HK-2 (cell line): ENCODE data around the gene IL1R2.

ENCODE experiments used
- DNase-seq: peaks from one replicate; pipeline ENCODE4 v3.0.0-alpha.2; 2018; ENCODE audit not compliant: unreplicated experiment

IL1R2 gene

DNA sequence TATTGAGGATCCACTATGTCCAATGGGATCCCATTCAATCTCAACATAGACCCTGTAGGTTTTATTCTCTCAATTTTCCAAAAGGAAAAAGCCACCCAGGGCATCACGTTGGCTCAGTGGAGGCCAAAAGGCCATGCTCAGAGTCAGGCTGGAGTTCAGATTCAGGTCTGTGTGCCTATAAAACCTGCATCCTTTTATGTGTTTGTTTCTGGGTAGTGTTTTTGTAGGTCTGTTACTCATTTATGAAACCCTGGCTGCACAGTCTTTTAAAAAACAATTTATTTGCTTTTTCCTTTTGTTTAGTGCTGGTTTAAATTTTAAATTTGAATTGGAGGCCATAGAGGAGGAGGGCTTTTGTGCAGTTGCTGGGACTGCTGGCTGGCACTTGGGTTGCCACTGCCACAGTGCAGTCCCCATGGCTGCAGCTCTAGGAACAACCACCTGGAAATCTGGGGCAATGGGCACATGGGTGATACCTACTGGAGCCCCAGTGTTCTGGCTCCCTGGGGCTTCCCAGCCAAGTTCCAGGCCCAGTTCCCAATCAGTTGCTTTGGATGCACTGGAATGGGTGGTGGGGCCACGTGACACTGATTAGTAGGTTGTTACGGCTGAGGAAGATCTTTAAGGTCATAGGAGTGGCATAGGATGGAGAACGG lies 31.3 kb downstream of the IL1R2 start:
- no peak for DNase-seq

DNA sequence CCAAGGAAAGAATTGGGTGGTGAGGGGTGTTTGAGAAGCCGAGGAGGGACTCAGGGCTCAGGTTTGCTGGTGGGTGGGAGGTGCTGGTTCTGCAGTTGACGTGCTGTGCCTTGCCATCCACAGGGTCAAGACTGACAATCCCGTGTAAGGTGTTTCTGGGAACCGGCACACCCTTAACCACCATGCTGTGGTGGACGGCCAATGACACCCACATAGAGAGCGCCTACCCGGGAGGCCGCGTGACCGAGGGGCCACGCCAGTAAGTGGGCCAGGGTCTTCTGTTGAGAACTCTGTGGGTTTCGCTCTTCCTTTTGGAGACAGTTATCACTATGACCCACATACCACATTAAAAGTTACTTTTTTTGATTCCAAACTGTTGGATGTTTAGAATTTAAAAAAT lies 32.6 kb downstream of the IL1R2 start:
- DNase-seq = no peak

DNA sequence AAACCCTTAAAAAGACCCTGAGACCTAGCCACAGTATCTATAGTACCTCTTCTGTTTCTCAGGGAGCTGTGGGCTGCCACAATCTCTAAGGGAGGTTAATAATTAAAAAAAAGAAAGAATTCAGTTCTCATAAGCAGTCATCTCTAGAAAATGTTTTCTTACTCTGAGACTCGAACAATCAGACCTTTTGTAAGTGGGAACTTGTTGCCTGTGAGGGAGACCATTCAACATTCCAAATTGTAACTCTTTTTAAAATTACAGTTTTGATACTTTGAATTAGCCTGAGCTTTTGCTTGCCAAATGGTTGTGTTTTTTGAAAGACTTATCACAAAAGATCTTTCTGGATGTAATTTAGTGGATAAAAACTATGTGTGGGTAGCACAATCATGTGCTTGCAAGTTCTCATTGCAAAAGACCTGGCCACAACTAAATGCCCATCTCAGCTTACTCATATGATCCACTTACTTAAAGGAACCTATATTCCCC lies 33.3 kb downstream of the IL1R2 start:
- no peak for DNase-seq

DNA sequence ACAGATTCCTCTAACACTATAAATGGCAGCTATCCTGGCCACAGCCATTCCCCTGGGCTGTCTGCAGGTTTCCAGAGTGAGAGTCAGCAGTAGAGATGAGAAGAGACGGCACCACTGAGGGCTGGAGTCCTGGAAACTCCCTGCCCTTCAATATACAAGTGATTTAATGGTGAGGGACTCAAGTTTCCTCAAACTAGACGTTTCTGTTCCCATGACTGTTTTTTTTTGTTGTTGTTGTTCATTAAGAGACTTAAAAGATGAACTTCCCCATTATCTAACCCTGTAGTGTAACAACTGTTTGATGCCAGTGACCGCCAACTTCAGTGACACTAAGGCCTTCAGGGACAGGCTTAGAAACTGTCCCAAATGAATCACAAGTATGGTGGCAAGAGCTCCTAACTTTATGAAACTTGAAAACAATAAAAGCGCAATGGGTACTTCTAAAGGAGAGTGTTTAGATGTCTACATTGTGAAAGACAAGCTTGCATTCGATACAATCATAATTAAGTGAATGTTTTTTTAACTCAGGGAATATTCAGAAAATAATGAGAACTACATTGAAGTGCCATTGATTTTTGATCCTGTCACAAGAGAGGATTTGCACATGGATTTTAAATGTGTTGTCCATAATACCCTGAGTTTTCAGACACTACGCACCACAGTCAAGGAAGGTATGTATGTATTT lies 34.0 kb downstream of the IL1R2 start:
- no peak for DNase-seq

DNA sequence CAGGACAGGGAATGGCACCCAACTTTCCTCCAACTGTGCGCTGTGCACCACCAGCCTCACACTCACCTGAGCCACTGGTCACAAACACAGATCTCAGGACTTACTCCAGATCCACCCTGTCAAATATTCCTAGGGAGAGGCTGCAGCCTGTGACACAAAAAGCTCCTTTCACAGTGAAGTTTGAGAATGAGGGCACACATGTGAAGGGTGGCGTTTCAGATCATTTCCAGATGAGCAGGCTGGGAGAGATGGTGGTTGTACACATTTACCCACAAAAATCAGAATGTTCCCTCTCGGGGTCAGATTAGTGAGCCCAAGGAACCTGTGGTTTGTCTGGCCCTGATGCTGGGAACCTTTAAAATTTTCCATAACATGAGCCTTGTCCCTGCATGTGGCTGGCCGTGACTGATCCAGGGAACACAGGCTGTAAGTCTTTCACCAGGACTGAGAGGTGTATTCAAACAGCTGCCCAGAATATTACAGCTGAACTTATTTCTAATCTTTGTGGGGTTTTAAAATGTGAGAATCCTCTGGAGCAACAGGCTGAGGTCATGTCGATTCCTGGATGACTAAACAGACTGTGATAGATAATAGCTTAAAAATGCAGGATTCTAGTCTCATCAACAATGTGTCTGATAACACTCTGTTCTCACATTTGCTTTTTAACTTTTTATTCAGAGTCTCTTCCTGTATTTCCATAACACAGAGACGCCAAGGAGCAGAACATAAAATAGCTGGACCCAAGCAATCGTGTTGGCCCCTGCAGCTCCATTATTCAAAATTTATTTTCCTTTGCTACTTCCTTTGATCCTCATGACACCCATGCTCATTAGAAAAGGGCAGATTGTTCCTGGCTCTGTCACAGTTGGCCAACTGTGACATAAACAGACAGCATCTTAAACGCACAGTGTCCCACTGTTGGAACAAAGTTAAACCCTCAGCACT lies 35.5 kb downstream of the IL1R2 start:
- DNase-seq = no peak

DNA sequence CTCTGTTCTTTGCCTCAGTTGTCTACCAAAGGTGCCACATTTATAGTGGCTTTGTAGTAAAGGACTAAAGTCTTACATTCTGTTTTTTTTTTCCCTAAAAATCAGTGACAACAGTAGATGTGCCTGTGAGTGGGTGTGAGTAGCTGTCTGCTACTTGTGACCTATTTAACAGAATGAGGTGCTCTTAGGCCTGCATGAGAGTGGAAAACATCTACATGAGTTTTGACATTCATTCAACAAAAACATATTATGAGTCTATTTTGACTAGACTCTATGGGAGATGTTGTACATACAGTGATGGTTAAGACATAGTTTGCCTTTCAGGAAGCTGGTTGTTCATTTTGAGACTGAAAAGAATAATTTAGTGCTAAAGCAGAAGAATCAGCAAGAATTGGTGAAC lies 36.7 kb downstream of the IL1R2 start:
- DNase-seq = no peak

DNA sequence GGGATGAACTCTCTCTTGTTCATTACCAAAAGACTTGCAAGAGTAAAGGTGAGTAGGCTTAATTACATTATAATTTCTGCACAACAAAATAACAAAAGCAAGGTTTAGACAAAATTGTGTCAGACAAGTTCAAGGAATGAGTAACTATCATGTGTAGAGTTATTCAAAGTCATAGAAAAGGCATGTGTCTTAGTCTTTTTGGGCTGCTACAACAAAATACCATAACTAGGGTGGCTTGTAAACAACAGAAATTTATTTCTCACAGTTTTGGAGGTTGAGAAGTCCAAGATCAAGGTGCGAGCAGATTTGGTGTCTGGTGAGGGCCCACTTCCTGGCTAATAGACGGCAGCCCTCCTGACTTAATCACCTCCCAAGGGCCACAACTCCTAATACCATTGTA lies 37.6 kb downstream of the IL1R2 start:
- no peak for DNase-seq

DNA sequence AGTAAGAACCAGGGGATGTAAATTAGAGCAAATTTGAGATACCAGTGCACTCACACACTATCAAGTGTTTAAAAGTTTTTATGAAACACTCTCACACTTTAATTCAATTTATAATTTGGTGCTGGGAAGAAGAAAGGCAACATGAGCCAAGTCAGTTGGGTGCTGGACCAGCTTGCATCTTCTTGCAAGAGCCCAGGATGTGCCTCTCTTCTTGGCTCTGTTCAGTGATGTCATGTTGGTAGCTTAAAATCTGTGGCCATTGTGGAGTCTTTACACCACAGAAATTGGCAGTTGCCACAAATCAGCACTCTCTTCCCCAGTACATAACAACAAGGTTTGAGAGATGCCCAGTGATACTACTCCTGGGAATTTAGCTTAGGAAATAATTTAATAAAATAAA lies 38.2 kb downstream of the IL1R2 start:
- DNase-seq = no peak

DNA sequence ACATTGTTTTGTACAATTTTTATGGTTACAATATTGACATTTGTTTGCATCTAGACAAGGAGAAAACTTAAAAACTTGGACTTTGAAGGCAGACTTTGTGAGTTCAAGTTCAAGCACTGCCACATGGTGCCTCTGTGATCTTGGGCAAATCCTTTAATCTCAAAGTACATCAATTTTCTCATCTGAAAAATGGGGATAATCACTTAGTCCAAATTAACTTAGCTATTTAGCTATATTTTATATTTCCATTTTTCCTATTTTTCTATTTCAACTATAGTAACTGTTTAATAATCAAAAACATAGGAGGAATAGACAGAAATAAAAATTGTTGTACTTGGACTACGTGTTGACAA lies 38.7 kb downstream of the IL1R2 start:
- no peak for DNase-seq

DNA sequence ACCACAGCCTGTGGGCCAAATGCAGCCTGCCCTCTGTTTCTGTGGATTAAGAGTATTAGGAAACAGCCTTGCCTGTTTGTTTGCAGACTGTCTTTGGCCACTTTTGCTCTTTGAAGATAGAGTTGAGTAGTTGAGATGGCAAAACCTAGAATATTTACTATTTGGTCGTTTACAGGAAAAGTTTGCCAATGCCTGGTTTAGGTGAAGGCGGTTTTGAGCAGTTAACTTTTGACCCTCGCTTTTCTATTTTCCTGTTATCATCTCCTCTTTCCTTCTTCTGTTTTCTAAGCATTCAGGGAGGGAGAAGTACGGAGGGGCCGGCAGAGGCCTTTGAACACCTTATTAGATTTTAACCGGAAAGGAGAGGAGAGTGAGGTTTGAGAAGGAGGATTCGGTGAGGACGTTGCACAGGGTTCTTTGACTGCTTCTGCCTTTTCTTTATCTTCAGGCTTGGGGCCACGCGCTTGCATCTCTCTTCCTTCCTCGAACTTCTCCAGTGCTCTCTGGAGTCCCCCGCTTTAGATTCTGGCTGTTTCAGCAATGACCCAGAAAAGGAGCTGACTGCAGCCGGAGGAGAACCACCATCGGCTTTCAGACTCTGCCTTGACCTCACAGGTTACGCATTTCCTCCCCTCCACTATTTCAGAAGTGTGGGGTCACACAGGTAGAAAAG lies 39.2 kb downstream of the IL1R2 start:
- DNase-seq = no peak

DNA sequence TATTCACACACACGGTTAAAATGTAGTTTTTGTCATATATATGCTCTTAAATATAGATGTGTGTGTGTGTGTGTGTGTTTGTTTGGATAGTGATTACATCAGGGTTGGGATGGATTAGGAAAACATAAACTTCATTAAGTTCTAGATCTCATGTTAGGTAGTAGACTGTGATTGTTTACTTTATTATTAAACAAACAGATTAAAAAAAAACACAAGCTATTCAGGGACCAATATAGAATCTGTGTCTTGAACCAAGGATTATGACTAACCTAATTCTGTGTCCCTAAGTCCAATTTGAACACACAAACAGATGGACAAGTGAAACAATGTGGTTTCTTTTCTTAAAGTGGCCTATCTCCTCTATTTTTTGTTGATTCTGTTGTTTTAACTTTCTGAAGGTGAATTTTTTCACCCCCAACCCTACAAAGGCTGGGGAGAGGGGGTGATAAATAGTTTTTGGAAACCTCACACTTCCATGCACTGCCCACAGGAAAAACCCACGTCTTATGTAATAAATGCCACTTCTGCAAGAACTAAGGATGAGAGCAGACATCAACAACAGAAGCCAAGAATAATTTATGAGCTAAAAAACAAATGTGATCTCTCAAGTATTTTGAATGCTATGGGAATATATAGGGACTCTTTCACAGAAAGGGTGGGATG lies 40.7 kb downstream of the IL1R2 start:
- DNase-seq = no peak

DNA sequence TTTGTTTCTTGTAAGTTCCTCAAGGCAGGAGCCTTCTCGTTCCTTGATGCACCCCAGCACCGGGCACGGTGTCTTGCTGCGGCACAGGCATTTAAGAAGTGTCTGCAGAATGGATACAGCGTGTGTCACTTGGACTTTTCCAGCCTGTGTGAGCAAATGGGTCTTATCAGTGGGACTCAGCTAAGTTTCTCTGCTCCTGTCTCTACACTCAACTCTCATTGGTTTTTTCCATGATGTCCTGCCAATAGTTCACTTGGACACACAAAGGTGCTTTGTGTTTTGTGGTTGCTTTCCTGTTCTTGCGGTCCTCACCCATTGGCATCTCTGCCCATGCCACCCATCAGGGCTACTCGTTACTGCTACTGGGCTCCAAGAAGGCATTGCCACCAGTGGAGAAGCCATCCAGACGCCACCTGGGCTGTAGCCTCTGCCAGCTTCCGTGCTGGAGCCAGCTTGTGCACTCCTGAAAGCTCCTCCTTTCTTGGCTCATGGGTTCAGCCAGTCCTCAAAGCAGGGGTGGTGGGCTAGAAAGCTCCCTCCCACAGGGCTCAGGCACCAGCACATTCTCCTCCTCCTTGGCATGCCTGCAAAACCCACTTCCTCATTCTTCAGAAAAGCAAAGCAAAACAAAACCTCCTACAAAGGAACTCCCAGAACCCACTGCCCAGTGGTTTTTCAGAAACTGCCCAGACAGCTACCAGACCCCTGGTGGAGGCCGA lies 41.4 kb downstream of the IL1R2 start:
- DNase-seq = peak; percentile 69

DNA sequence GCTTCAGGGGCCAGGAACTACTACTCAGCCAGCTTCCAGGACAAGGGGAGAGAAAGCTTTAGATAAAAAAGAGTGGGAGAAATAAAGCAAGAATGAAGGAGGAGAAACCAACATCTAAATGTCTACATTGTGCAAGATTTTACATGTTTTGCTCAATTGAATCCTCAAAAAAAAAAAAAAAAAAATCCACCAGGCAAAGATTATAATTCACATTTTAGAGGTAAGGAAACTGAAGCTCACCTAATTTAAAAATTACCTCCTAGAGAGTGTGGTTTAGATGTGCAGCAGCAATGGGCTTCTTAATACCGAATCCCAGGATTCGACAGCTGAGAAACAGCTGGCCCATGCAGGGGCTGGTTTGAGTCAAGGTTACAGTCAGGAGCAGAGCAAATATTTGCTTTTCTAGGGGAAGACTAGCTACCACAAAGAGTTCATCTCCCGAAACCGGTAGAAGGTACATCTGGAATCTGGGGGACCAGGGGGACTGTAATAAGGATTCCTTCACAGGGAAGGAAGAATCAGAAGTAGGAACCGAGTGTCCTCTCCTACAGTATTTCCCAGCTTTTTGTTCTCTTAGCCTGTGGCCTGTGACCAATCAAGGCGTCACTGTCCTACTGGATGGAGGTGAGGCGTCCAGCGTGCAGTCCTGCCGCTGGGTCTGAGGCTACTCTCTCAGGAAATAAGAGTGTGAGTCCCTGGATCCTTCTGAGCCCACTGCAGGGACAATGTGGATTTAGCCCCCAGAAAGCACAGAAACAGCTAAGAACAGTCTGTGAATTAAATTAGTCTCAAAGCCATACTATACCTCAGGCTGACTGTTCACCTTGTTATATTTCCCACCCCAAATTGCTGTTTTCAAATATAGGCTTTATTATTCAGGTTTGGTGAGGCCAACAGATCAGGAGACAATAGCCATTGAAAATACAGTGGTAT lies 42.3 kb downstream of the IL1R2 start:
- no peak for DNase-seq

DNA sequence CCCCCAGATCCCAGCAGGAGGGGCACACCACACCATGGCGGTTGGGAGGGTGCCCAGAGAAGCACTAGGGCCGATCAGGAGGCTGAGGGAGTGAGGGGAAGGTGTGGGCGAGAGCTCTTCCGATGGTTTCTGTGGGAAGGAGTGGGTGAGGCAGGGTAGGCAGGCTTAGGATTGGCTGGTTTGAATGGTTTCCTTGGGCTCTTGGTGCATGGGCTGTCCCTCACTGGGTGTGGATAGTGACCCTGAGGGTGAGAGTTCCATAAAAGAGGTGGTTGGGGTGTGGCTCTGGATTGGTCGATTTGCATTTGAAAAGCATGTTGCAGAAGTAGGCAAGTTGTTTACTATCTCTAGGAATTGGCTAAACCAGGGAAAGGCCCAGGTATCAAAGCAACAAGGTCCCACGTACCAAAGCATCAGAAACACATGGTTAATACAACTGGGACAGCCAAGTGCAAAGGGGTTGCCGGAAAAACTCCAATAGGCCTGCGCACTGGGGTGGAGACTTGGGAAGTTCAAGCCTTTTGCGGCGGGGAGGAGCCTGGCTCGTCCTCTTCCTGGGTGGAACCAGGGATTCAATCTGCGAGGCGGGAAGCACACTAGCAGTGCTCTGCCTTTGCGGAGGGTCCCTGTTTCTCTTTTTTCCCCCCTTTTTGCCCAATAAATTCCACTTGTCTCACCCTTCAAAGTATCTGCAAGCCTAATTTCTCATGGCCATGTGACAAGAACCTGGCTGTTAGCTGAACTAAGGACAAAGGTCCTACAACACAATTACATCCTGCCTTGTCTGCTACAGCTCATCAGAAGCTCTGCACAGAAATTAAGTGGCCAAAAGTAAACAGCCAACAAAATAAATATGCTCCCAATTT lies 43.2 kb downstream of the IL1R2 start:
- no peak for DNase-seq

DNA sequence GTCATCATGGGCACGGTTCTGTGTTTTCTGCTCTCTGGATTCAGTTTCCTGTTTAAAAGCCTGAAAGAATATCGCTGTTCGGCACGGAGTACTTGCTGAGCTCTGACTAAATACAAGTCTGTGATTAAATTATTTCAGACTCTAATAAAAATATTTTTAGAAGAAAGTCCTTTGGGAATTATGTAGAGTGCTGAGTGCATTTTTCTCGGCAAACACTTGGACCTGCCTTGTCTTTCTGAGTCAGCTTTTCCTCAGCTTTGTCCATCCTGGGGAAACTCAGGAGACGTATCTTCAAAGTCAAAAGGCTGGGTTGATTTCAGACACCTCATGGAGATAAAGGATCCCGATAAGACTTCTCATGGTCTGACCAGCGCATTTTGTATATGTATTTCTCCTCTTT lies 45.9 kb downstream of the IL1R2 start:
- DNase-seq = no peak

DNA sequence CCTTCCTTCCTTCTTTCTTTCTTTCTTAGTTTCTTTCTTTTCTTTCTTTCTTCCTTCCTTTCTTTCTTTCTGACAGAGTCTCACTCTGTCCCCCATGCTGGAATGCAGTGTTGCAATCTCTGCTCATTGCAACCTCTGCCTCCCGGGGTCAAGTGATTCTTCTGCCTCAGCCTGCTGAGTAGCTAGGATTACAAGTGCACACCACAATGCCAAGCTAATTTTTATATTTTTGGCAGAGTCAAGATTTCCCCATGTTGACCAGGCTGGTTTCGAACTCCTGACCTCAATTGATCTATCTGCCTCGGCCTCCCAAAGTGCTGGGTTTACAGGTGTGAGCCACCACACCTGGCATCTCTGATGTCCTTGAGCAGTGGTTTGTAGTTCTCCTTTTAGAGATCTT lies 48.5 kb downstream of the IL1R2 start:
- no peak for DNase-seq

DNA sequence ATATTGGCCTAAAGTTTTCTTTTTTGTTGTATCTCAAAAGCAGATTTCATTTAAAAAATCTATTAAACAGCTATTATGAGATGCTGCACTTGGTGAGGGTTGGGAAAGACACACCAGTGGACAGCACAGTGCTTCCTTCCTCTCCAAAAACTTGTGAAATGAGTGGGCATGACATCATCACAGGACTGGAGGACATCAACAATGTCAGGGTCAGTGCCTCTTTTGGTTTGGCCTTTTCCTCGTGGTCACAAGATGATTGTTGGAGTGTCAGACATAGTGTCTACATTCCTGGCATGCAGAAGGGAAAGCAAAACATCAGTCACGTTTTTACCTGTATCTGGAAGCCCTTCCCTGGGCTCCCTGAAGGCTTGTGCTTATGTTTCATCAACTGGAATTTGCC lies 49.6 kb downstream of the IL1R2 start:
- no peak for DNase-seq

DNA sequence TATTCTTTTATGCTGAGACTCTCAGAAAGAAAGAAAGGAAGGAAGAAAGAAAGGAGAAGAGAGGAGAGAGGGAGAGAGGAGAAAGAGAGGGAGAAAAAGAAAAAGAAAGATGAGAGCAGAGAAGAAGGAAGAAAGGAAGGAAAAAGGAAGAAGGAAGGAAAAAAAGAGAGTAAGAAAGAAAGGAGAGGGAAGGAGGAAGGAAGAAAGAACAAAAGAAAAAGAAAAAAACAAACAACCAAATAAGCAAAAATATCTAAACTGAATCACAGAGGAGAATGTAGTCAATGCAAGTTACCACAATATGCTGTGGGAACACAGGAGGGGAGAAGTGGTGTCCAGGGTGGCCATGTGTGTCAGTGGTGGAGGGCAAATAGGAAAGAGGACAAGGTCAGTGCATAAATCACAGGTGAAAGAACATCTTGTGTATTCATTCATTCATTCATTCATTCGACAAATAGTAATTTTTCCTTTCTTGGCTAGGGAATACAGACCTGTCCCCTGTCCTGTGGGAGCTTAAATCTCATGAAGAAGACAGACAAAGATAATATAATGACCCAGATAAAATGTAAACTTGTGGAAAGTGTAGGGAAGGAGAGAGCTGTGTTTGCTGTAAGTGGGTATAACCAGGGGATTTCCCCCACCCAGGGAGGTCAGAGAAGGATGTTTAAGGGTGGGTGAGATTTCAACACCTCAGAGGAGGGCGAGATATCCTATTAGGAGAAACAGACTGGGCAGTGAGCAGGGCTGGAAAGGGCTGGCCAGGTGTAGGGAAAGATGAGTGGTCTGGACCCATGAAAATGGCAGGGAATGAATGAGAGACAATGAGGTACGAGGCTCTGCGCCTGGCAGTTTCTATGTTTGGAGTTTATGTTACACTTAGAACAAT lies 50.7 kb downstream of the IL1R2 start:
- no peak for DNase-seq
